DMS79 treated with DMSO at 0.1 percent for 48 hours (cell line): ENCODE measurements around the gene WNT11.

Source experiments
- DNase-seq: peaks from one replicate; lab custom pipeline; 2025; lab: John Stamatoyannopoulos, UW

WNT11 gene

GRCh38 chr11:76173663-76174062 is 32.6 kb downstream of the WNT11 start:
- DNase-seq: no peak

- no peak for DNase-seq
These were observed 33.7 kb downstream of the WNT11 start for GRCh38 chr11:76172583-76172982.

GRCh38 chr11:76170468-76170867 is 35.8 kb downstream of the WNT11 start:
- DNase-seq: no peak

GRCh38 chr11:76169473-76169896 is 36.8 kb downstream of the WNT11 start:
- peak; percentile 31 for DNase-seq

GRCh38 chr11:76167590-76167989 is 38.7 kb downstream of the WNT11 start:
- DNase-seq: no peak

GRCh38 chr11:76166314-76166713 is 40.0 kb downstream of the WNT11 start:
- DNase-seq: peak; percentile 83

- no peak for DNase-seq
These were observed 41.2 kb downstream of the WNT11 start for GRCh38 chr11:76164861-76165751.

GRCh38 chr11:76164081-76164480 is 42.2 kb downstream of the WNT11 start:
- DNase-seq: no peak

- no peak for DNase-seq
These were observed 42.9 kb downstream of the WNT11 start for GRCh38 chr11:76163289-76163880.

GRCh38 chr11:76162336-76163288 is 43.7 kb downstream of the WNT11 start:
- DNase-seq: peak; percentile 20

- DNase-seq: peak; percentile 36
These were observed 44.9 kb downstream of the WNT11 start for GRCh38 chr11:76161261-76161961.

- no peak for DNase-seq
These were observed 45.4 kb downstream of the WNT11 start for GRCh38 chr11:76160856-76161255.

GRCh38 chr11:76159983-76160661 is 46.2 kb downstream of the WNT11 start:
- peak; percentile 58 for DNase-seq

- no peak for DNase-seq
These were observed 46.9 kb downstream of the WNT11 start for GRCh38 chr11:76159303-76159937.

- DNase-seq: no peak
These were observed 47.7 kb downstream of the WNT11 start for GRCh38 chr11:76158394-76159302.

GRCh38 chr11:76157891-76158290 is 48.4 kb downstream of the WNT11 start:
- DNase-seq: no peak

- DNase-seq: no peak
These were observed 49.3 kb downstream of the WNT11 start for GRCh38 chr11:76156971-76157427.

GRCh38 chr11:76155500-76156227 is 50.6 kb downstream of the WNT11 start:
- no peak for DNase-seq

GRCh38 chr11:76153571-76153923 is 52.8 kb downstream of the WNT11 start:
- DNase-seq: no peak
